Stimulated activated CD8-positive, alpha-beta memory T cell treated with anti-CD3 and anti-CD28 coated beads, Interleukin-2, amount 100 ng/mL, for 48 hours (primary cell): Measurements from ENCODE around the gene C1QL4.
"Not testable (repeated sequence)": the region's sequence is repeated elsewhere in the genome, so short reads cannot be mapped to it uniquely, and the experiment has no call there.

ENCODE experiments used
- DNase-seq, 2 donors: peaks; one replicate each; pipeline ENCODE4 v3.0.0-alpha.2; 2020; ENCODE audit warnings: low read depth in 2 of 2

C1QL4 gene

GRCh38 chr12:49336645-49337584 lies at the start of gene C1QL4:
C1QL4 (minus strand) TSS chr12:49337188; CDS start chr12:49336477, 711 bp downstream.
- DNase-seq: peak; percentile 79 to 87

GRCh38 chr12:49380184-49380583 lies 43.2 kb upstream of the C1QL4 start:
- not testable (repeated sequence) for DNase-seq

- DNase-seq: no peak
Observed at GRCh38 chr12:49377386-49377785, 40.4 kb upstream of the C1QL4 start.

- DNase-seq: no peak
Observed at GRCh38 chr12:49375406-49375805, 38.4 kb upstream of the C1QL4 start.

GRCh38 chr12:49370539-49370938 lies 33.6 kb upstream of the C1QL4 start:
- no peak for DNase-seq

GRCh38 chr12:49369411-49370145 lies 32.6 kb upstream of the C1QL4 start:
- no peak for DNase-seq

GRCh38 chr12:49368240-49368600 lies 31.2 kb upstream of the C1QL4 start:
- DNase-seq: no peak

GRCh38 chr12:49367381-49368239 lies 30.6 kb upstream of the C1QL4 start, which contains the start of gene SPATS2:
SPATS2 (plus strand) TSS chr12:49367462; CDS start chr12:49461013, 93,551 bp downstream.
- DNase-seq: peak in 1 of 2 donors; percentile 88

- peak; percentile 80 to 87 for DNase-seq
Observed at GRCh38 chr12:49366652-49367380, 29.8 kb upstream of the C1QL4 start.

GRCh38 chr12:49366096-49366651 lies 29.2 kb upstream of the C1QL4 start:
- no peak for DNase-seq

GRCh38 chr12:49365542-49365941 lies 28.6 kb upstream of the C1QL4 start:
- DNase-seq: no peak

- no peak for DNase-seq
Observed at GRCh38 chr12:49364989-49365388, 28.0 kb upstream of the C1QL4 start.

GRCh38 chr12:49362077-49362476 lies 25.1 kb upstream of the C1QL4 start:
- DNase-seq: no peak

- no peak for DNase-seq
Observed at GRCh38 chr12:49359671-49360070, 22.7 kb upstream of the C1QL4 start.

- no peak for DNase-seq
Observed at GRCh38 chr12:49358483-49359141, 21.6 kb upstream of the C1QL4 start.

GRCh38 chr12:49357103-49357678 lies 20.2 kb upstream of the C1QL4 start:
- DNase-seq: no peak

GRCh38 chr12:49355913-49356312 lies 18.9 kb upstream of the C1QL4 start:
- DNase-seq: no peak

- DNase-seq: no peak
Observed at GRCh38 chr12:49352351-49352750, 15.4 kb upstream of the C1QL4 start.

- no peak for DNase-seq
Observed at GRCh38 chr12:49349266-49349665, 12.3 kb upstream of the C1QL4 start.

- DNase-seq: no peak
Observed at GRCh38 chr12:49348781-49349180, 11.8 kb upstream of the C1QL4 start.
